SK-N-SH (cell line): ENCODE measurements around the gene FNDC1. TPM values are rescaled to one million over a fixed set of nuclear protein-coding genes. Genes with fewer than 3 reads are reported as not detected.

Experiments
- CTCF ChIA-PET: fragments of 300-600, 350-600 bp; formaldehyde crosslinking; extraction: SDS; loops from one replicate; lab custom pipeline; 2021; lab: Yijun Ruan, JAX
- POLR2A ChIA-PET: fragments of 350-600 bp; sonication (Branson Sonifier 250); formaldehyde crosslinking; extraction: SDS; loops from one replicate; lab custom pipeline; 2020; ENCODE audit warnings: antibody characterized with exemption, inconsistent platforms; lab: Yijun Ruan, JAX
- DNase-seq: peaks from one replicate; pipeline ENCODE4 v3.0.0; 2012
- H2AFZ ChIP-seq: fragments of 200-600 bp; sonication (generic); 2 replicates; pipeline ENCODE4 v1.8.1; 2016; ENCODE audit warnings: antibody characterized with exemption, mild to moderate bottlenecking, low read depth
- H3F3A ChIP-seq: fragments of 200-600 bp; sonication (generic); replicated peaks from 2 replicates; pipeline ENCODE3; 2016; ENCODE audit warnings: antibody characterized with exemption, mild to moderate bottlenecking; ENCODE audit not compliant: insufficient read depth
- H3K27ac ChIP-seq, 2 experiments: fragments of 200-500 bp in 1 of 2; fragments of 200-600 bp in 1 of 2; sonication (Bioruptor generic) in 1 of 2; sonication (generic), shearing (Covaris generic) in 1 of 2; 2 replicates each; pipeline versions ENCODE4 v1.5.1 to v1.6.1; 2014 to 2016; ENCODE audit warnings: low read depth in 2 of 2, inconsistent platforms in 1 of 2, low read length in 1 of 2, mild to moderate bottlenecking in 1 of 2, mixed read lengths in 1 of 2
- H3K27me3 ChIP-seq: fragments of 200-600 bp; sonication (generic), shearing (Covaris generic); 2 replicates; pipeline ENCODE4 v1.6.1; 2016; ENCODE audit warnings: mixed run types; ENCODE audit not compliant: insufficient read depth
- H3K36me3 ChIP-seq, 2 experiments: fragments of 200-500 bp in 1 of 2; fragments of 200-600 bp in 1 of 2; sonication (Bioruptor generic) in 1 of 2; sonication (generic) in 1 of 2; replicated peaks in 1 of 2; 2 replicates each; pipeline versions ENCODE3 to v1.5.1; 2014 to 2016; ENCODE audit warnings: low read length in 1 of 2, mild to moderate bottlenecking in 1 of 2; ENCODE audit not compliant: insufficient read depth in 2 of 2, control insufficient read depth in 1 of 2
- H3K4me1 ChIP-seq, 2 experiments: fragments of 200-500 bp in 1 of 2; fragments of 200-600 bp in 1 of 2; sonication (Bioruptor generic) in 1 of 2; sonication (generic), shearing (Covaris generic) in 1 of 2; 2 replicates each; pipeline versions ENCODE4 v1.5.1 to v1.6.1; 2014 to 2016; ENCODE audit warnings: low read depth in 1 of 2, low read length in 1 of 2, mixed run types in 1 of 2; ENCODE audit not compliant: insufficient read depth in 2 of 2, control insufficient read depth in 1 of 2
- H3K4me2 ChIP-seq: fragments of 200-600 bp; sonication (generic), shearing (Covaris generic); 2 replicates; pipeline ENCODE4 v1.6.1; 2017; ENCODE audit warnings: mixed run types
- H3K4me3 ChIP-seq, 2 experiments: fragments of 200-500 bp in 1 of 2; fragments of 200-600 bp in 1 of 2; sonication (Bioruptor generic) in 1 of 2; sonication (generic), shearing (Covaris generic) in 1 of 2; 2 replicates each; pipeline versions ENCODE4 v1.5.1 to v1.8.1; 2014 to 2016; ENCODE audit warnings: low read depth in 2 of 2, inconsistent platforms in 1 of 2, low read length in 1 of 2, mild to moderate bottlenecking in 1 of 2, mixed read lengths in 1 of 2, moderate library complexity in 1 of 2
- H3K79me2 ChIP-seq: fragments of 200-600 bp; sonication (generic); 2 replicates; pipeline ENCODE4 v1.8.1; 2017; ENCODE audit warnings: mild to moderate bottlenecking; ENCODE audit not compliant: insufficient read depth
- H3K9ac ChIP-seq: fragments of 200-600 bp; sonication (generic); 2 replicates; pipeline ENCODE4 v1.6.1; 2017; ENCODE audit warnings: mixed run types
- H3K9me2 ChIP-seq: fragments of 200-600 bp; sonication (generic); 2 replicates; pipeline ENCODE4 v1.6.1; 2017; ENCODE audit warnings: mixed run types
- H3K9me3 ChIP-seq: fragments of 200-600 bp; sonication (generic); 2 replicates; pipeline ENCODE4 v1.6.1; 2017; ENCODE audit warnings: mixed run types, mild to moderate bottlenecking, moderate library complexity
- H4K20me1 ChIP-seq: fragments of 200-600 bp; sonication (generic); 2 replicates; pipeline ENCODE4 v1.6.1; 2017; ENCODE audit warnings: mild to moderate bottlenecking, mixed run types; ENCODE audit not compliant: insufficient read depth
- CHD2 ChIP-seq: fragments of 150-350 bp; IDR thresholded peaks from 2 replicates; pipeline ENCODE4 v1.6.1; 2018; ENCODE audit warnings: low read length; ENCODE audit not compliant: partially characterized antibody
- EP300 ChIP-seq, 2 experiments: IDR thresholded peaks; 2 replicates each; pipeline versions ENCODE4 v1.4.0 to v1.6.1; 2012; ENCODE audit warnings: borderline replicate concordance in 1 of 2, low read depth in 1 of 2, low read length in 1 of 2
- FOSL2 ChIP-seq: IDR thresholded peaks from 2 replicates; pipeline ENCODE4 v1.4.0; 2012; ENCODE audit warnings: low read depth, mild to moderate bottlenecking, moderate library complexity, borderline replicate concordance
- FOXJ3 ChIP-seq: sonication (generic); formaldehyde crosslinking; IDR thresholded peaks from 2 replicates; pipeline ENCODE4 v1.5.1; 2020; ENCODE audit warnings: mild to moderate bottlenecking, missing genetic modification reagents
- GABPA ChIP-seq: IDR thresholded peaks from 2 replicates; pipeline ENCODE4 v1.4.0; 2012; ENCODE audit warnings: low read depth, mild to moderate bottlenecking
- GATA2 ChIP-seq: sonication (generic); formaldehyde crosslinking; IDR thresholded peaks from 2 replicates; pipeline ENCODE4 v1.5.0; 2020; ENCODE audit warnings: mild to moderate bottlenecking, missing genetic modification reagents
- JUND ChIP-seq: IDR thresholded peaks from 2 replicates; pipeline ENCODE4 v1.4.0; 2012
- POLR2AphosphoS5 ChIP-seq: IDR thresholded peaks from 2 replicates; pipeline ENCODE4 v1.6.1; 2012; ENCODE audit warnings: low read depth, low read length
- RAD21 ChIP-seq: IDR thresholded peaks from 2 replicates; pipeline ENCODE4 v1.6.1; 2012; ENCODE audit warnings: mild to moderate bottlenecking, low read length
- RFX5 ChIP-seq: IDR thresholded peaks from 2 replicates; pipeline ENCODE4 v1.6.1; 2012; ENCODE audit warnings: mild to moderate bottlenecking, improper control_type of control experiment, low read length
- RXRA ChIP-seq: IDR thresholded peaks from 2 replicates; pipeline ENCODE4 v1.4.0; 2012; ENCODE audit warnings: low read depth, mild to moderate bottlenecking, borderline replicate concordance
- SMC3 ChIP-seq: IDR thresholded peaks from 2 replicates; pipeline ENCODE4 v1.6.1; 2012; ENCODE audit warnings: low read depth, low read length, improper control_type of control experiment
- TCF12 ChIP-seq: IDR thresholded peaks from 2 replicates; pipeline ENCODE4 v1.4.0; 2012
- TEAD4 ChIP-seq: IDR thresholded peaks from 2 replicates; pipeline ENCODE4 v1.4.0; 2012; ENCODE audit warnings: mild to moderate bottlenecking, borderline replicate concordance; ENCODE audit not compliant: insufficient read depth
- YY1 ChIP-seq: IDR thresholded peaks from 2 replicates; pipeline ENCODE4 v1.4.0; 2012; ENCODE audit warnings: low read depth, mild to moderate bottlenecking
- WGBS: methylation state at CpG from one replicate; pipeline ENCODE4 v1.1.6; 2017; ENCODE audit warnings: low lambda C conversion rate; 5-methylcytosine and 5-hydroxymethylcytosine counted together
- polyA plus RNA-seq, 3 experiments: library from polyadenylated mRNA; depleted of rRNA; stranded (reverse); fragments of >200 nt; gene quantifications; 2 replicates each; pipeline ENCODE4 v1.2.3, GENCODE V29; 2012
- TF ChIP-seq, protein P1 (sequence below): IDR thresholded peaks from 2 replicates; pipeline ENCODE4 v1.6.1; 2012; ENCODE audit warnings: mild to moderate bottlenecking, low read depth, low read length, moderate library complexity
- TF ChIP-seq, protein P2 (sequence below): fragments of 150-350 bp; IDR thresholded peaks from 2 replicates; pipeline ENCODE4 v1.6.1; 2017; ENCODE audit warnings: antibody characterized with exemption, low read length, low read depth, borderline replicate concordance
- TF ChIP-seq, protein P3 (sequence below): fragments of 200-600 bp; sonication (generic); IDR thresholded peaks from 2 replicates; pipeline ENCODE4 v1.6.1; 2017; ENCODE audit warnings: antibody characterized with exemption, mild to moderate bottlenecking, moderate library complexity
- TF ChIP-seq, protein P4 (sequence below): fragments of 150-350 bp; IDR thresholded peaks from 2 replicates; pipeline ENCODE4 v1.6.1; 2016; ENCODE audit warnings: mild to moderate bottlenecking, low read depth, low read length

The FNDC1 gene
- polyA plus RNA-seq, 1 of the 3 experiments (the other 2 are of a cell fraction), result not detected

GRCh38 chr6:159161839-159162238 lies 7.4 kb upstream of the FNDC1 start:
- H2AFZ ChIP-seq, result no peak overlapping the region
- no peaks in the 10 kb centered on the region for H3K9me2 ChIP-seq
- 2% methylated on average over 3 of the region's 3 CpGs for WGBS
- no peaks in the 10 kb centered on the region for H3K36me3 ChIP-seq
- no peaks in the 10 kb centered on the region for H4K20me1 ChIP-seq
- ChIA-PET CTCF (interaction anchor here (0.9 to 2.9 kb wide), 4 partner anchors 10 to 27 kb away, joined by 3 to 17 read pairs (median 4); no protein-coding TSS in a partner anchor), POLR2A (no interaction called here)
- no peaks in the 10 kb centered on the region for H3K79me2 ChIP-seq
- H3K4me1 ChIP-seq, result no peaks in the 10 kb centered on the region; a peak in 1 of 4 replicates
- no peaks in the 10 kb centered on the region for H3F3A ChIP-seq
- no peak for TF ChIP-seq RAD21
- TF ChIP-seq, protein P1, sequence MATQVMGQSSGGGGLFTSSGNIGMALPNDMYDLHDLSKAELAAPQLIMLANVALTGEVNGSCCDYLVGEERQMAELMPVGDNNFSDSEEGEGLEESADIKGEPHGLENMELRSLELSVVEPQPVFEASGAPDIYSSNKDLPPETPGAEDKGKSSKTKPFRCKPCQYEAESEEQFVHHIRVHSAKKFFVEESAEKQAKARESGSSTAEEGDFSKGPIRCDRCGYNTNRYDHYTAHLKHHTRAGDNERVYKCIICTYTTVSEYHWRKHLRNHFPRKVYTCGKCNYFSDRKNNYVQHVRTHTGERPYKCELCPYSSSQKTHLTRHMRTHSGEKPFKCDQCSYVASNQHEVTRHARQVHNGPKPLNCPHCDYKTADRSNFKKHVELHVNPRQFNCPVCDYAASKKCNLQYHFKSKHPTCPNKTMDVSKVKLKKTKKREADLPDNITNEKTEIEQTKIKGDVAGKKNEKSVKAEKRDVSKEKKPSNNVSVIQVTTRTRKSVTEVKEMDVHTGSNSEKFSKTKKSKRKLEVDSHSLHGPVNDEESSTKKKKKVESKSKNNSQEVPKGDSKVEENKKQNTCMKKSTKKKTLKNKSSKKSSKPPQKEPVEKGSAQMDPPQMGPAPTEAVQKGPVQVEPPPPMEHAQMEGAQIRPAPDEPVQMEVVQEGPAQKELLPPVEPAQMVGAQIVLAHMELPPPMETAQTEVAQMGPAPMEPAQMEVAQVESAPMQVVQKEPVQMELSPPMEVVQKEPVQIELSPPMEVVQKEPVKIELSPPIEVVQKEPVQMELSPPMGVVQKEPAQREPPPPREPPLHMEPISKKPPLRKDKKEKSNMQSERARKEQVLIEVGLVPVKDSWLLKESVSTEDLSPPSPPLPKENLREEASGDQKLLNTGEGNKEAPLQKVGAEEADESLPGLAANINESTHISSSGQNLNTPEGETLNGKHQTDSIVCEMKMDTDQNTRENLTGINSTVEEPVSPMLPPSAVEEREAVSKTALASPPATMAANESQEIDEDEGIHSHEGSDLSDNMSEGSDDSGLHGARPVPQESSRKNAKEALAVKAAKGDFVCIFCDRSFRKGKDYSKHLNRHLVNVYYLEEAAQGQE, result no peak
- TF ChIP-seq TEAD4, result no peak
- no peak for TF ChIP-seq TCF12
- TF ChIP-seq RXRA, result no peak
- TF ChIP-seq RFX5, result no peak
- TF ChIP-seq, protein P2, sequence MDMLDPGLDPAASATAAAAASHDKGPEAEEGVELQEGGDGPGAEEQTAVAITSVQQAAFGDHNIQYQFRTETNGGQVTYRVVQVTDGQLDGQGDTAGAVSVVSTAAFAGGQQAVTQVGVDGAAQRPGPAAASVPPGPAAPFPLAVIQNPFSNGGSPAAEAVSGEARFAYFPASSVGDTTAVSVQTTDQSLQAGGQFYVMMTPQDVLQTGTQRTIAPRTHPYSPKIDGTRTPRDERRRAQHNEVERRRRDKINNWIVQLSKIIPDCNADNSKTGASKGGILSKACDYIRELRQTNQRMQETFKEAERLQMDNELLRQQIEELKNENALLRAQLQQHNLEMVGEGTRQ, result no peak
- TF ChIP-seq POLR2AphosphoS5, result no peak
- TF ChIP-seq SMC3, result no peak
- TF ChIP-seq JUND, result no peak
- no peak for TF ChIP-seq EP300 (IDR thresholded peaks at IDR 0.05; ENCODE audit: borderline replicate concordance in 1 of 2, low read depth in 1 of 2, low read length in 1 of 2)
- TF ChIP-seq GABPA, result no peak
- TF ChIP-seq CHD2, result no peak
- no peak for TF ChIP-seq FOSL2
- no peak for TF ChIP-seq FOXJ3 (CRISPR knock-in tag)
- TF ChIP-seq, protein P3, sequence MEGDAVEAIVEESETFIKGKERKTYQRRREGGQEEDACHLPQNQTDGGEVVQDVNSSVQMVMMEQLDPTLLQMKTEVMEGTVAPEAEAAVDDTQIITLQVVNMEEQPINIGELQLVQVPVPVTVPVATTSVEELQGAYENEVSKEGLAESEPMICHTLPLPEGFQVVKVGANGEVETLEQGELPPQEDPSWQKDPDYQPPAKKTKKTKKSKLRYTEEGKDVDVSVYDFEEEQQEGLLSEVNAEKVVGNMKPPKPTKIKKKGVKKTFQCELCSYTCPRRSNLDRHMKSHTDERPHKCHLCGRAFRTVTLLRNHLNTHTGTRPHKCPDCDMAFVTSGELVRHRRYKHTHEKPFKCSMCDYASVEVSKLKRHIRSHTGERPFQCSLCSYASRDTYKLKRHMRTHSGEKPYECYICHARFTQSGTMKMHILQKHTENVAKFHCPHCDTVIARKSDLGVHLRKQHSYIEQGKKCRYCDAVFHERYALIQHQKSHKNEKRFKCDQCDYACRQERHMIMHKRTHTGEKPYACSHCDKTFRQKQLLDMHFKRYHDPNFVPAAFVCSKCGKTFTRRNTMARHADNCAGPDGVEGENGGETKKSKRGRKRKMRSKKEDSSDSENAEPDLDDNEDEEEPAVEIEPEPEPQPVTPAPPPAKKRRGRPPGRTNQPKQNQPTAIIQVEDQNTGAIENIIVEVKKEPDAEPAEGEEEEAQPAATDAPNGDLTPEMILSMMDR, result no peak
- no peak for TF ChIP-seq YY1
- TF ChIP-seq, protein P4, sequence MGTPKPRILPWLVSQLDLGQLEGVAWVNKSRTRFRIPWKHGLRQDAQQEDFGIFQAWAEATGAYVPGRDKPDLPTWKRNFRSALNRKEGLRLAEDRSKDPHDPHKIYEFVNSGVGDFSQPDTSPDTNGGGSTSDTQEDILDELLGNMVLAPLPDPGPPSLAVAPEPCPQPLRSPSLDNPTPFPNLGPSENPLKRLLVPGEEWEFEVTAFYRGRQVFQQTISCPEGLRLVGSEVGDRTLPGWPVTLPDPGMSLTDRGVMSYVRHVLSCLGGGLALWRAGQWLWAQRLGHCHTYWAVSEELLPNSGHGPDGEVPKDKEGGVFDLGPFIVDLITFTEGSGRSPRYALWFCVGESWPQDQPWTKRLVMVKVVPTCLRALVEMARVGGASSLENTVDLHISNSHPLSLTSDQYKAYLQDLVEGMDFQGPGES, result no peak
- TF ChIP-seq GATA2 (CRISPR knock-in tag), result no peak
- H3K27me3 ChIP-seq, result peaks cover 28% of the 10 kb centered on the region; the same call in 1 of the 2 replicates
- no peak overlapping the region for H3K27ac ChIP-seq
- H3K9ac ChIP-seq, result no peak overlapping the region
- H3K4me3 ChIP-seq, result no peak overlapping the region
- no peak overlapping the region for H3K4me2 ChIP-seq
- H3K9me3 ChIP-seq, result no peaks in the 10 kb centered on the region
- DNase-seq, result no peak
